ENCODE measurements around the gene PMP22. TPM values are rescaled to one million over a fixed set of nuclear protein-coding genes. Genes with fewer than 3 reads are reported as not detected.

Gene PMP22
- total RNA-seq, 1 experiment from 2014 or later: 103 TPM

DNA sequence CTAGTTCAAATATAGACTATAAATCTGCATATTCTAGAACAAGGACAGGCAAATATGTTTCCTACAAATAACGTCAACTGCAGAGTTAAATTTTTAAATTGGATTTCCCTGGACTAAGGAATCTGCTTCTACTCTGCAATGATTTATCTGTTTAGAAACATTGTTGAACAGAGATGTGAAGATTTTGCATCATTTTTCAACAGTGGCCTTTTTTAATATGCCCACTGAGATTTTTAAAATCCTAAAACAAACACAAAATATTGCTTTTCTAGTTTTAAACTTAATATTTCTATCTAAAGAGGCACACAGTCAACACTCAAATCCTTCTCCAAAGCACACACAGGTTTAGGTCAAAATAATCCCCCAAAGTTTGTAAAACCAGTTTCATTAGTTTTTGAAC, 23.7 kb upstream of the PMP22 start:
- peaks cover 43% of the 10 kb centered on the region for H3K4me1 ChIP-seq (replicated peaks)
- no peak for DNase-seq (ENCODE audit: low read depth in 1 of 2, low spot score in 2 of 2)
- no peaks in the 10 kb centered on the region for H3K36me3 ChIP-seq
- no peaks in the 10 kb centered on the region for H3K27me3 ChIP-seq (replicated peaks)
- no peaks in the 10 kb centered on the region for H3K9me3 ChIP-seq (replicated peaks)
- H3K27ac ChIP-seq: peak overlapping the region; percentile 79; the same call in 1 of the 2 replicates
- no peak overlapping the region for H3K4me3 ChIP-seq

DNA sequence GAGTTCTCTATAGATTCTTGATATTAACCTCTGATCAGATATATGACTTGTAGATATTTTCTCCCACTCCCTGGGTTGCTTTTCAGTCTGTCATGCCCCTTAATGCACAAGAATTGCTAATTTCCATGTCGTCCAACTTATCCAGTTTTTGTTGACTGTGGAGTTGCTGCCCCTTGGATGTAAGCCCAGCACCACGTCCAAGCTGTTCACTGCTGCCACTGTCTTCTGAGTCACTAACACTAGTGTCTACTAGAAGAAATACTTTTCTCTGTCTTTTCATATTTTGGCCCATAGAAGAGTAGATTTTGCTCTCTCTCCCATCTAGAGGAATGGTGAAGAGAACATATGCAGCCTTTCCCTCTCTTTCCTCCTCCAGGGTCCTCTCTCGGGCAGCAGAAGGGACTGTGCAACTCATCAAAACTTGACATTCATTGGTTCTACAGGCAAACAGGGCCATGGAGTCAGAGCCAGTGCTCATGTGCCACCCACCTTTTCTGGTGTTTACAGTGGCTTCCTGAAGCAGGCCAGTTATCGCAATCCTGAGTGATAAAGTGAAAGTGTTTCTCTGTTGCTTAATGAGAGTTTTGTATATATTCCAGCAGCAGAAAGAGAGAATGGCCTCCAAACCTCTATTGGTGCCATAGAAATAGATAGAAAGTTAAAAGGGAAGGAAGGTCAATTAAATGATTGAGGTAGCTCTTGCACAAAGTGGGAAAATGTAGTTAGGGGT, 22.6 kb upstream of the PMP22 start:
- Histone ChIP-seq H3K27me3 (replicated peaks) (no peaks in the 10 kb centered on the region), H3K36me3 (no peaks in the 10 kb centered on the region), H3K27ac (no peak overlapping the region), H3K4me3 (no peak overlapping the region), H3K4me1 (replicated peaks) (peaks cover 43% of the 10 kb centered on the region), H3K9me3 (replicated peaks) (0 out of 2 replicates have a peak, but pooled peaks cover 2% of the 10 kb centered on the region)
- DNase-seq (ENCODE audit: low read depth in 1 of 2, low spot score in 2 of 2): no peak

DNA sequence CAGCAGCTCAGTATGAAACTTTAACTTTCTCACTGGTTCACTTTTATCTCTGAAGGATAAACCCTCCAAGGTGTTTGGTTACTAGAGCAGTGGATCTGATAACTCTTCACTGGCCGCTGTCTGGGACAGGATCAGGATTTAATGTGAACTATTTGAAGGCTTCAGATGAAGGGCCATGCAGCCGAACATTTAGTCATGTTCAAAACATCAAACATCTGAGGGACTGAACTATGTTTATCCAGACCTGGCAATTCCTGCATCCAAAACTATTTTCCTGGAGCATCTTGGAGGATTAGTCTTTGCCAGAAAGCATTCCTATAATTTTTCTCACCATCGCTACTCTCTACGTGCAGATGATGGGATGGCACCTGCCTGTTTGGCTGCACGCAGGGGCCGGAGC, 20.3 kb upstream of the PMP22 start:
- H3K4me1 ChIP-seq (replicated peaks): peaks cover 33% of the 10 kb centered on the region
- no peak overlapping the region for H3K4me3 ChIP-seq
- no peak overlapping the region for H3K27ac ChIP-seq
- no peak for DNase-seq (ENCODE audit: low read depth in 1 of 2, low spot score in 2 of 2)
- H3K27me3 ChIP-seq (replicated peaks): no peaks in the 10 kb centered on the region
- no peaks in the 10 kb centered on the region for H3K36me3 ChIP-seq
- 0 out of 2 replicates have a peak, but pooled peaks cover 3% of the 10 kb centered on the region for H3K9me3 ChIP-seq (replicated peaks)

DNA sequence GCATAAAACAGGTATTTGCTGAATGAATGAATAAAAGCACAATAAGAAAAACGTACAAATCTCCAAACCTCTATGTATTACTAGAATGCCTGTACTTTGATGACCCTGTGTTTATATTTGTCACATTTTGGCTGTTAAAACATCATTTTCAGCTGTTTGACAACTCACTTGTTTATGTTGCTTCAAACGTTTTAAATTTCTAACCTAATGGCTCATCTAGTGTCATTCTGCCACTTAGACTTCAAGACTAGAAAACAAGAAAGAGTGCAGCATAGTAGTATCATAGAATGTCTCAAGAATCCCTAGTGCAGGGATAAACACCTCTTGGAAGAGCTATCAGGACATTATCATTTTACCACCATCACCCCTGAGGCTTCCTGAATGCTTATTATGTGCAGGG, 19.4 kb upstream of the PMP22 start:
- Histone ChIP-seq H3K9me3 (replicated peaks) (0 out of 2 replicates have a peak, but pooled peaks cover 3% of the 10 kb centered on the region), H3K27me3 (replicated peaks) (no peaks in the 10 kb centered on the region), H3K4me1 (replicated peaks) (peaks cover 24% of the 10 kb centered on the region), H3K27ac (no peak overlapping the region), H3K4me3 (no peak overlapping the region), H3K36me3 (no peaks in the 10 kb centered on the region)
- DNase-seq (ENCODE audit: low read depth in 1 of 2, low spot score in 2 of 2): no peak

DNA sequence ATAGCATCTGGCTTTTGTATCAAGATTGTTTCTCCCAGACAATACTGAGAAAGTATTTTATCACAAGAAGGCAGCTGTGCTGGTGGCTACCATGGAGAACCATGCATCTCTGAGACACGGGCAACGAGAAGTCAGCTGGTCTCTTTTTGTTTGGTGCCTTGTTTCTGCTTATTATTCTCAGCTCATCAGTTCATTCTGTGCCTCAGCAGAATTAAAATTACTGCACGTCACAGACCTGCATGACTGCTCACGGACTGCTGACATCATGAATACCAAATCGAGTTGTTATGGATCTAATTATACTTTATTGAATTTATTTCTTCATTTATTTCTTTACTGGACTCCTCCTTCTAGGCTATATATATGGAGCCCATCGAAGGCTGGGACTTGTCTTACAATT, 19.0 kb upstream of the PMP22 start:
- H3K4me1 ChIP-seq (replicated peaks): peaks cover 24% of the 10 kb centered on the region
- H3K36me3 ChIP-seq: no peaks in the 10 kb centered on the region
- H3K27ac ChIP-seq: no peak overlapping the region
- DNase-seq (ENCODE audit: low read depth in 1 of 2, low spot score in 2 of 2): no peak
- 0 out of 2 replicates have a peak, but pooled peaks cover 3% of the 10 kb centered on the region for H3K9me3 ChIP-seq (replicated peaks)
- H3K27me3 ChIP-seq (replicated peaks): no peaks in the 10 kb centered on the region
- H3K4me3 ChIP-seq: no peak overlapping the region

DNA sequence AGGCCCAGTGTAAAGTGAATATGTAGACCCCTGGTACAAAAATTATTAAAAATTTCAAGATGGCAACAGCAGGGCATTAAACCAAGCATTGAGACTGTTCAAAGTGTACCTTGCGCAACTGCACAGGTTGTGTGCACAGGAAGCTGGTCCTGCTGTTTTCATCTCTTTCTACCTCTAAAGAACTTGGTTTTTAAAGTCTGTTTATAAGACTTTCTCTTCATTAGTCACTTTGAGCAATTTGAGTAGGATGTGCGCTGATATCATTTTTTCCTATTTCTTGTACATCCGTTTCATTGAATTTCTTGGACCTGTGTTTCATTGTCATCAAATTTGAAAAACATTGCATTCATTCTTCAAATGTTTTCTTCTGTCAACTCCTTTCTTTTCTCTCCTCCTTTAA, 16.8 kb upstream of the PMP22 start:
- no peaks in the 10 kb centered on the region for H3K27me3 ChIP-seq (replicated peaks)
- no peak overlapping the region for H3K4me3 ChIP-seq
- peaks cover 24% of the 10 kb centered on the region for H3K4me1 ChIP-seq (replicated peaks)
- peak overlapping the region; percentile 34; the same call in 1 of the 2 replicates for H3K27ac ChIP-seq
- peak in 1 of 2 experiments; percentile 40 for DNase-seq (ENCODE audit: low read depth in 1 of 2, low spot score in 2 of 2)
- H3K36me3 ChIP-seq: no peaks in the 10 kb centered on the region
- H3K9me3 ChIP-seq (replicated peaks): 0 out of 2 replicates have a peak, but pooled peaks cover 3% of the 10 kb centered on the region

DNA sequence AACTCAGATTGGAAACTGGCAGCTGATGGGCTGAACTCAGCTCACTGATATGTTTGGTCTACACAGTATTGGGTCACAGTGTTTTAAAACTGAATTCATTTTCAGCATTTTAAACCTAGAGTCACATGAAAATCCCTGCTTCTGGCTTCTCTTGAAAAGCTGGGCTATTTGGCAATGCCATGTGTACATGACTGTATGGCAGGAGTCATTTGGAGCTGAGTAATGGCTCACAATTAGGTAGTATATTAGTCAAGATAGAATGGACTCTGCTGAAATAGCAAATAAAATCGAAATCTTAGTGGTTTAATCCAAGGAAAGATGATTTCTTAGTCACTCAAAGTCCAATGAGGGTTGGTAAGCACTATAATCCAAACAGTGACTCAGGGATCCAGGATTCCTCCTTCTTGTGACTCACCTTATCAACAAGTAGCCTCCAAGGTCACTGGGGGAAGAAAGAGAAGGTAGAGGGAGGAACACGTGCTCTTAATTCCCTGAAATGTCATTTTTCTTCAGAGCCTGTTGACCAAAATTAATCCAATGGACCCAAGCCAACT, 13.9 kb upstream of the PMP22 start:
- peak; percentile 58 to 66 for DNase-seq (ENCODE audit: low read depth in 1 of 2, low spot score in 2 of 2)
- Histone ChIP-seq H3K4me1 (replicated peaks) (peaks cover 22% of the 10 kb centered on the region), H3K27ac (peak overlapping the region; percentile 63), H3K4me3 (no peak overlapping the region), H3K27me3 (replicated peaks) (no peaks in the 10 kb centered on the region), H3K36me3 (no peaks in the 10 kb centered on the region), H3K9me3 (replicated peaks) (0 out of 2 replicates have a peak, but pooled peaks cover 3% of the 10 kb centered on the region)

DNA sequence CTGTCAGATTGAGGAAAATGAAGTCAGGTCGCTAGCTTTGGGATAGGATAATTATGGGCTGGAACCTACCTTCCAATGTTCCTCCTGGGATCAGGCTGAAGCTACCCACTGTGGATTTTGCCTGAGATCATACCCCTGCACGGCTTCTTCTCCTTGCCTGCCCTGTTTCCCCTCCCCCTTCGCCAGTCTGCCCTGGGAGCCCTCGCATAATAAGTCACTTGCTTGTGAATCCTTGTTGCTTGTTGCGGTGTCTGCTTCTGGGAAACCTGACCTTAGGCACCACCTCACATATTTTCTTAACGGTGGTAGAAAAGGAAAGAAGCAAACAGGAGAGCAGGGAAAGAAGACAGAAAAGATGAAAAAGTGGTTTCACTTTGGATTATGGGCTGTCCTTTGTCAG, 13.3 kb upstream of the PMP22 start:
- H3K36me3 ChIP-seq: no peaks in the 10 kb centered on the region
- H3K4me3 ChIP-seq: peak overlapping the region; percentile 6
- 0 out of 2 replicates have a peak, but pooled peaks cover 3% of the 10 kb centered on the region for H3K9me3 ChIP-seq (replicated peaks)
- no peak for DNase-seq (ENCODE audit: low read depth in 1 of 2, low spot score in 2 of 2)
- H3K27me3 ChIP-seq (replicated peaks): no peaks in the 10 kb centered on the region
- peaks cover 29% of the 10 kb centered on the region for H3K4me1 ChIP-seq (replicated peaks)
- peak overlapping the region; percentile 63 for H3K27ac ChIP-seq

DNA sequence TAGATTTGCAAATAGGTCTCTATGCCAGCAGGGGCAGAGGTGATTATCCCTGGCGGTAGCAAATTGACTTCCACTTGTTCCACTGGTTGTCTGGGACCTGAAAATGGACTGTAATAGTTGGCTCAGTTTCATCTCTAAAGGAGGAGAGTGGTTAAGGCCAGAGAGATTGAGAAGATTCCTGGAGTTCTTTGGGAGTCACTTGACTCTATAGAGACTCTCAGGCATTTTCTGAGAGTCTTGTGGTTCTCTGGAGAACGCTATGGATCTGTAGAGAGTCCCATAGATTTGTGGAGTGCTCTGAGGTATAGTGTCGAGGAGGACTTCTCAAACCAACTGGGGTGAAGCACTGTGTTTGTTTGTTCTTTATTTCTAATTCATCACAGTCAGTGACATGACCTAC, 8.9 kb upstream of the PMP22 start:
- H3K27me3 ChIP-seq (replicated peaks): no peaks in the 10 kb centered on the region
- peak overlapping the region; percentile 66 for H3K27ac ChIP-seq
- H3K4me1 ChIP-seq (replicated peaks): peaks cover 47% of the 10 kb centered on the region
- no peak for DNase-seq (ENCODE audit: low read depth in 1 of 2, low spot score in 2 of 2)
- no peaks in the 10 kb centered on the region for H3K36me3 ChIP-seq
- no peaks in the 10 kb centered on the region for H3K9me3 ChIP-seq (replicated peaks)
- H3K4me3 ChIP-seq: no peak overlapping the region

DNA sequence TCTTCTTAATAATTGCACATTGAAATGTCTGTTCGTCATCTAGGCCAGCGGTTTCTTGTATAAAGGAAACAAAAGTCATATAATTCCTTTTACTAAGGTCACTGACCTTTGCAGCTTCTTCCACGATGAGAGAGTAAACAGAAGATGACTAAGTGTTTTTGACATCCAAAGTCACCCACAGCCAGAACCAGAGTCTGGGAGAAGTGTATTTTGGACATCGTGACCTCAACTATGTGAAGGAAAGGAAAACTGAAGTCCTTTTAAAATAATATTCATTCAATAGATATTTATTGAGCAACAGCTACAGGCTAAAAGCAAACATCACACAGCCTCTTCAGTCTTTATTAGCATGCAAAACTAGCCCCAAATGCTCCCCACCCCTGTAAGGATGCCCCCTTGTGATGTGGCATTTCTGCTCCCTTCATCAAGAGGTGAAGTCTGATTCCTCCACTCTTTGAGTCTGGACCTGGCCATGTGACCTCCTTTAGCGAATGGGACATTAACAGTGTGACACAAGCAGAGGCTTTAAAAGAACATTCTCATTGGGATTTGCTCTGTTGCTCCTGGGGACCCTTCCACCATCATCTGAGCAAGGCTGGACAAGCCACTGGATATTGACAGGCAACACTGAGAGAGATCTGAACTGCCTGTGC, 8.1 kb upstream of the PMP22 start:
- peak; percentile 69 to 91 for DNase-seq (ENCODE audit: low read depth in 1 of 2, low spot score in 2 of 2)
- Histone ChIP-seq H3K36me3 (no peaks in the 10 kb centered on the region), H3K27me3 (replicated peaks) (no peaks in the 10 kb centered on the region), H3K9me3 (replicated peaks) (no peaks in the 10 kb centered on the region), H3K4me3 (no peak overlapping the region), H3K4me1 (replicated peaks) (peaks cover 39% of the 10 kb centered on the region), H3K27ac (peak overlapping the region; percentile 66)

DNA sequence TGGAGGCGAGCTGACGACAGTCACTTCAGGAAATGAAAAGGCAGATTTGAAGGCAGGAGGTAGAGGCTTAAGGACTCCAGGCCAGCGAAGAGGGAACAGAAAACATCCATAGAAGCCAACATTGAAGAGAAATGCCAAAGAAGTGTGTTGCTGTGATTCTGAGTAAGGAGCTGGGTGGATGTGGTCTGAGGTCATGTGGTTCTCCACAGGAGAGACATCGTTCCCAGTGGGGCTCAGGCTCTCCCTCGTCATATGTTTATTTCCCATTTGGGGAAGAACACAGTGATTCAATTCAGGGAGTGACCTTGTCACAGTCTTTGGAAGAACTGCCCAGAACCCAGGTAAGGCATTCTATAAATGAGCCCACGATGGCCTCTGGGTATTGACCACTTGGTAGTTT, 6.6 kb upstream of the PMP22 start:
- Histone ChIP-seq H3K4me1 (replicated peaks) (peaks cover 37% of the 10 kb centered on the region), H3K9me3 (replicated peaks) (no peaks in the 10 kb centered on the region), H3K36me3 (no peaks in the 10 kb centered on the region), H3K27ac (no peak overlapping the region; the same call in 1 of the 2 replicates), H3K4me3 (no peak overlapping the region), H3K27me3 (replicated peaks) (no peaks in the 10 kb centered on the region)
- no peak for DNase-seq (ENCODE audit: low read depth in 1 of 2, low spot score in 2 of 2)

DNA sequence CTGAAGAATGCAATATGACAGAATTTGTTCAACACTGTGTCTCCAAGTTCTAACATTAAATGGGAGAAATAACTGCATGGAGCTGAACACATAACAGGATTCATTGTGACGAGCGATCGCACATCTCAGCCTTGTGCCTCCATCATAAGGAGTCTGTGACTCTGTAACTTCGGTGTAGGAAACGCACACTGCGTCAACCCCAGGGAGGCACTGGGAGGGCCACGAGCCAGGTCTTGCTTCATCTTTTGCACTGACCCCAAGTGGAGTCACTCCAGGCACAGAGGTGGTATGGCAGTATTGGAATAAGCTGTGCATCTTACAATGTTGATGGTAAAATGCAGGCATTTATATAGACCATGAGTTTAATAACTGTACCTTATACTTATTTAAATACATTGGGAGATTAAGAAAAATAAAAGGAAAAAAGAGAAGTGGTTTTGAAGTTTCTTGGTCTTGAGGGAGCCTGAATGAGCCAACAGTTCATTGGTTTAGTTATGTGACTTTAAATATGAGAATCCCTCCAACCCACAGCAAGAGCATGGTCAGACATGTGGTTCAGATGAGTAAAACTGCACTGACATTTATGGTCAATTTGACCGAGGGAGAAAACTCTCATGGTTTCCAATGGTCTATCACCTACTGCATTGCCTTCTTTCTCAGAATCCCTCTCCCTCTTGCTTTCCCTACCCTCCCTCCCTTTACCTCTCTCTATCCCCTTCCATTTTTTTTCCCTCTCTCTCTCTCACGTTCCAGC, 5.7 kb upstream of the PMP22 start:
- Histone ChIP-seq H3K36me3 (no peaks in the 10 kb centered on the region), H3K27me3 (replicated peaks) (no peaks in the 10 kb centered on the region), H3K27ac (no peak overlapping the region), H3K4me3 (no peak overlapping the region), H3K9me3 (replicated peaks) (no peaks in the 10 kb centered on the region), H3K4me1 (replicated peaks) (peaks cover 37% of the 10 kb centered on the region)
- no peak for DNase-seq (ENCODE audit: low read depth in 1 of 2, low spot score in 2 of 2)

DNA sequence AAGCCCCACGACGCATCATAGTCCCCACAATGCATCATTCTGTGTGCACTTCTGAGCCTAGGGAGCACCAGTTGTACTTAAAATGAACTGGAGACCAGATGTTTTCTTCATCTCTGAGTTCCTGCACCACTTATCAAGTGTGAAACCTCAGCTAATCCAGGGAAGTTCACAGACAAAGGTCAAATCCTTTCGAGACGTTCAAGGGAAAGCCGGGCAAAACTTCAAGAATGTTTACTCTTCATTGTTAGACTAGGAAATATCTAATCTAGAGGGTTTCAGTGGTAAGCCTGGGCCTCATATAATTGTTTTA, 4.6 kb upstream of the PMP22 start:
- Histone ChIP-seq H3K36me3 (no peaks in the 10 kb centered on the region), H3K4me3 (no peak overlapping the region), H3K27ac (no peak overlapping the region), H3K27me3 (replicated peaks) (no peaks in the 10 kb centered on the region), H3K9me3 (replicated peaks) (no peaks in the 10 kb centered on the region), H3K4me1 (replicated peaks) (peaks cover 37% of the 10 kb centered on the region)
- DNase-seq (ENCODE audit: low read depth in 1 of 2, low spot score in 2 of 2): no peak

Measured in SJSA1 (cell line).